ENCODE results near the gene TECPR1.

Gene TECPR1

GRCh38 chr7:98231493-98232262 lies 20.4 kb downstream of the TECPR1 start:
- Mint-ChIP-seq H3K4me3 (no peak overlapping the region), H3K27me3 (ENCODE audit: low read depth) (no peaks in the 10 kb centered on the region), H3K27ac (no peak overlapping the region)

GRCh38 chr7:98230746-98231471 lies 21.1 kb downstream of the TECPR1 start:
- Mint-ChIP-seq H3K4me1 (ENCODE audit: low read depth) (no peaks in the 10 kb centered on the region), H3K9me3 (no peaks in the 10 kb centered on the region), H3K27me3 (ENCODE audit: low read depth) (no peaks in the 10 kb centered on the region), H3K4me3 (no peak overlapping the region), H3K27ac (no peak overlapping the region), H3K36me3 (ENCODE audit: low read depth) (peaks cover 11% of the 10 kb centered on the region)

More at GRCh38 chr7:98231493-98232262, 20.4 kb downstream of the TECPR1 start:
- H3K36me3 Mint-ChIP-seq (ENCODE audit: low read depth) = peaks cover 7% of the 10 kb centered on the region
- H3K9me3 Mint-ChIP-seq = no peaks in the 10 kb centered on the region
- no peaks in the 10 kb centered on the region for H3K4me1 Mint-ChIP-seq (ENCODE audit: low read depth)

DNA sequence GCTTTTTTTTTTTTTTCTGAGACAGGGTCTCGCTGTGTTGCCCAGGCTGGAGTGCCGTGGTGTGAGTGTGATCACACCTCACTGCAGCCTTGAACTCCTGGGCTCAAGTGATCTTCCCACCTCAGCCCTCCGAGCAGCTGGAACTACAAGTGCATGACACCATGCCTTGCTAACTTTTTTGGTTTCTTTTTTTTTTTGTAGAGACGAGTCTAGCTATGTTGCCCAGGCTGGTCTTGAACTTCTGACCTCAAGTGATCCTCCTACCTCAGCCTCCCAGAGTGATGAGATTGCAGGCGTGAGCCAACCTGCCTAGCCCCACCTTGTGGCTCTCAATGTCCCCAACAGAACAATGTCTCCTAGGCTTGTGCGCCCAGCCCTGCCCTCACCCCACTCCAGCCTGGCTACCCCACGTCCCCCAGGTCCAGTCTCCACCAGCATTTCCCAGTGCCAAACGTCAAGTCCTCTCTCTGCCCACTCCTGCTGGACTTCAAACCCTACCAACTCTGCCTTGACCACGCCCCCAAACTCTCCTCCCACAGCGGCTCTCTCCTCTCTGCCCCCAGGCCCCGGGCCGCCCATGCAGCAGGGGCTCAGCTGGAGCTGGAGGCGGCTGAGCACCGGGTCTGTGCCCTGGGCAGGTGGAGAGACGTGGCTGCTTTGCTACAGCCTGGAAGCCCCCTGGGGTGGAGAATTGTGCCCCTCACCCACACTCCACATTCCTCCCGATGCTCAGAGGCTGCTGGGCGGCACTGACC lies 21.9 kb downstream of the TECPR1 start:
- H3K4me1 Mint-ChIP-seq (ENCODE audit: low read depth) = no peaks in the 10 kb centered on the region
- H3K27me3 Mint-ChIP-seq (ENCODE audit: low read depth) = no peaks in the 10 kb centered on the region
- H3K36me3 Mint-ChIP-seq (ENCODE audit: low read depth) = peaks cover 15% of the 10 kb centered on the region
- no peak overlapping the region for H3K27ac Mint-ChIP-seq
- H3K4me3 Mint-ChIP-seq = no peak overlapping the region
- no peaks in the 10 kb centered on the region for H3K9me3 Mint-ChIP-seq

DNA sequence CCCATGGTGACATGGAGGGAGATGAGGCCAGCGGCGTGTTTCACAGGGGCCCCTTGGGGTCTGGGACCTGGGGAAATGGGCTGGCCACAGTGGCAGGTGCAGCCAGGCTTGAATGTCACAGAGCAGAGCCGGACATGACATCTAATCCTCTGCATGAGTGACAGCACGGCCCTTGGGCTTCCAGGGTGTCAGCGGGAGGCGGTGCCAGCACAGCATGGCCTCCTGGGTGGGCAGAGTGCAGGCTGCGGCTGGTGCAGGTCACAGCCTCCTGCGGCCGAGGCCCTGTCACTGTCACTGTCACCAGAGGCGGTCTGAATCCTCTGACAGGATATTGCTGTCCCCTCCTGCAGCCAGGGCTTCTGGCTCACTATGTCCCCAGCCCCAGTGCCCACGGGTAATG lies 22.6 kb downstream of the TECPR1 start:
- Mint-ChIP-seq H3K27me3 (ENCODE audit: low read depth) (no peaks in the 10 kb centered on the region), H3K27ac (no peak overlapping the region), H3K36me3 (ENCODE audit: low read depth) (peaks cover 14% of the 10 kb centered on the region), H3K4me1 (ENCODE audit: low read depth) (no peaks in the 10 kb centered on the region), H3K9me3 (no peaks in the 10 kb centered on the region), H3K4me3 (no peak overlapping the region)

GRCh38 chr7:98228801-98229200 lies 23.2 kb downstream of the TECPR1 start:
- Mint-ChIP-seq H3K4me3 (no peak overlapping the region), H3K4me1 (ENCODE audit: low read depth) (no peaks in the 10 kb centered on the region), H3K36me3 (ENCODE audit: low read depth) (peaks cover 14% of the 10 kb centered on the region), H3K27me3 (ENCODE audit: low read depth) (no peaks in the 10 kb centered on the region), H3K27ac (no peak overlapping the region), H3K9me3 (no peaks in the 10 kb centered on the region)

GRCh38 chr7:98227939-98228338 lies 24.1 kb downstream of the TECPR1 start:
- Mint-ChIP-seq H3K4me3 (no peak overlapping the region), H3K36me3 (ENCODE audit: low read depth) (peaks cover 17% of the 10 kb centered on the region), H3K27ac (no peak overlapping the region), H3K4me1 (ENCODE audit: low read depth) (no peaks in the 10 kb centered on the region), H3K27me3 (ENCODE audit: low read depth) (no peaks in the 10 kb centered on the region), H3K9me3 (no peaks in the 10 kb centered on the region)

DNA sequence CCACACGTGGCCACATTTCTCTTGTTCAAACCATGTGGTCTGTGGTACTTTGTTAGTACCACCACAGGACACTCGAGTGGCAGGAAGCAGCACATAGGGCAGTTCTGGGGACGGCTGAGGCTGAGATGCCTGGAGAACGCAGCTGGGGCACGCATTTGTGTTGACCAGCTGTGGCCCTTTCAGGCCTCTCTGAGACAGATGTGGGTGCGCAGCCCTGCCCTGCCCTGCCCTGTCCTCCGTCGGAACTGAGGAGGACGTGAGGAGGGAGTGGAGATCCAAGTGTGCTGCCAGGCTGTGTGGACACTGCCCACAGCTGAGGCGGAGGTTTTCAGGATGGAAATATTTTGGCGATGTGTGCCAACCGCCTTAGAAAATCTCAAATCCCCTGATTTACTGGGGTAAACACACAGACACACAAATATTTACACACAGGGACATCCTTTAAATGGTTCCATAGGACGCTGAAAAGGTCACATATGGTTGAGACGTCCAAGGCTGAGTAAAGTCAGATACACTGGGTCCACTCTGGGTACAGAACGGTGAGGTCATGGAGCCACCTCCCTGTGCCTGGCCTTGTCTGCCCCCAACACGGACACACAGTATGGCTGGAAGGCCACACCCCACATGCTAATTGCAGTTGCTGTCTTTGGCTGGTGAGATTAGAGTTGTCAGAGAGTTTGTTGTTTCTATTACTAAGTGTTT lies 26.0 kb downstream of the TECPR1 start:
- H3K4me3 Mint-ChIP-seq = no peak overlapping the region
- H3K9me3 Mint-ChIP-seq = no peaks in the 10 kb centered on the region
- H3K27ac Mint-ChIP-seq = no peak overlapping the region
- peaks cover 17% of the 10 kb centered on the region for H3K36me3 Mint-ChIP-seq (ENCODE audit: low read depth)
- H3K27me3 Mint-ChIP-seq (ENCODE audit: low read depth) = no peaks in the 10 kb centered on the region
- H3K4me1 Mint-ChIP-seq (ENCODE audit: low read depth) = no peaks in the 10 kb centered on the region

- no peak overlapping the region for H3K27ac Mint-ChIP-seq
- H3K27me3 Mint-ChIP-seq (ENCODE audit: low read depth) = no peaks in the 10 kb centered on the region
- no peaks in the 10 kb centered on the region for H3K4me1 Mint-ChIP-seq (ENCODE audit: low read depth)
- H3K9me3 Mint-ChIP-seq = no peaks in the 10 kb centered on the region
- peaks cover 17% of the 10 kb centered on the region for H3K36me3 Mint-ChIP-seq (ENCODE audit: low read depth)
- no peak overlapping the region for H3K4me3 Mint-ChIP-seq
These were observed 27.3 kb downstream of the TECPR1 start for GRCh38 chr7:98224701-98225181.

GRCh38 chr7:98223898-98224700 lies 27.9 kb downstream of the TECPR1 start:
- Mint-ChIP-seq H3K36me3 (ENCODE audit: low read depth) (peaks cover 20% of the 10 kb centered on the region), H3K27ac (no peak overlapping the region), H3K4me1 (ENCODE audit: low read depth) (peaks cover 3% of the 10 kb centered on the region), H3K4me3 (no peak overlapping the region), H3K9me3 (no peaks in the 10 kb centered on the region), H3K27me3 (ENCODE audit: low read depth) (no peaks in the 10 kb centered on the region)

DNA sequence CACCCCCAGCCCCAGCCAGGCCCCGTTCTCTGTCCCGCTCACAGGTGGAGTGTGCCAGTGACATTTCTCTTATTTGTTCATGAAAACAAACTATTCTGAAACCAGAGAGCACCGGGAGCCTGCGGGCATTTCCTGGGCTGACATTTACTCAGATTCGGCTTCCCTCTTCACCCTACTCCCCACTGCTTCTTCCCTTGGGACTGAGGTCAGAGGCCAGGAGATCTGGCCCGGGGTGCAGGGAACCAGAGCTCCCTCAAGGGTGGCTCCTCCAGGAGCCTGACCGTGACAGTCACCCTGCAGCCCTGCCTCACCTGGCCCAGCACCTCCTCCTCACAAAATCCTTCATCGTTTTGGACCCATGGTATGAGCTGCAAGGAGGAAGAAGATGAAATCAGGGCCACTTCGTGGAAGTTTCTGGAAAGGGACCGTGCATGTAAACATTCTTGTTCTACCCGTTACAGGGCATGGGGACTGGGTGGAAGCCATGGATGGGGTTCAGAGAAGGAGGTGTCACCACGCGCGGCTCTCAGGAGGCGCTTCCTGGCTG lies 28.6 kb downstream of the TECPR1 start:
- Mint-ChIP-seq H3K9me3 (no peaks in the 10 kb centered on the region), H3K4me3 (no peak overlapping the region), H3K36me3 (ENCODE audit: low read depth) (peaks cover 22% of the 10 kb centered on the region), H3K27ac (no peak overlapping the region), H3K27me3 (ENCODE audit: low read depth) (no peaks in the 10 kb centered on the region), H3K4me1 (ENCODE audit: low read depth) (peaks cover 6% of the 10 kb centered on the region)

DNA sequence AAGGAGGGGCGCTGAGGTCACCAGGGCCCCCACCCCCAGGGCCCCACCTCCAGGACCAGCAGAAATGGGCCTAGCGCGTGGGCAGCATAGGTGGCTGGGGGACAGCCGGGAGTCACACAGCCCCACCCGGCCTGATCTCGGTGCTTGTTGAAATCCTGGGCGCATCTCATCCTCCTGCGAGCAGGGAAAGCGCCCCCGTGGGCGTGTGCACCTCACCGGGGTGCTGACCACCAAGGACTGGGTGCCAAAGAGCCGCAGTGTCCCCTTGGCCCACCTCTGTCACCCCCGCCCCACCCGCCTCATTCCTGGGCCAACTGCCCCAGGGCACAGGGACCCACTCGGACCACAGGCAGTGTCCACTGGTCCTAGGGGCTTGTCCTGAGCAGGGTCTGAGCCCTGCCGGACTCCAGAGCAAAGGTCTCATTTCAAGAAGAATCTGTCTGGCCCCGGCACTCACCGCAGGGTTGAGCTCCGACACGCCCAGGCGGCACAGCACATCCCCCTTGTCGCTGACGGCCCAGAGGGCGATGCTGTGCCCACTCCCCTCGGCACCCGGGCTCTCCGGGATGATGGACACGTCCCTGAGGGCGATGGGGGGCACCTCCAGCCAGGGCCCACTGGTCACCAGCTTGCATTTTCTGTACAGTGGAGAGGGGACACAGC lies 29.4 kb downstream of the TECPR1 start:
- no peaks in the 10 kb centered on the region for H3K9me3 Mint-ChIP-seq
- peaks cover 22% of the 10 kb centered on the region for H3K36me3 Mint-ChIP-seq (ENCODE audit: low read depth)
- H3K27ac Mint-ChIP-seq = no peak overlapping the region
- H3K4me3 Mint-ChIP-seq = no peak overlapping the region
- no peaks in the 10 kb centered on the region for H3K27me3 Mint-ChIP-seq (ENCODE audit: low read depth)
- peaks cover 11% of the 10 kb centered on the region for H3K4me1 Mint-ChIP-seq (ENCODE audit: low read depth)

- peaks cover 19% of the 10 kb centered on the region for H3K36me3 Mint-ChIP-seq (ENCODE audit: low read depth)
- no peak overlapping the region for H3K27ac Mint-ChIP-seq
- H3K9me3 Mint-ChIP-seq = no peaks in the 10 kb centered on the region
- H3K27me3 Mint-ChIP-seq (ENCODE audit: low read depth) = no peaks in the 10 kb centered on the region
- H3K4me3 Mint-ChIP-seq = no peak overlapping the region
- peaks cover 11% of the 10 kb centered on the region for H3K4me1 Mint-ChIP-seq (ENCODE audit: low read depth)
These were observed 30.2 kb downstream of the TECPR1 start for GRCh38 chr7:98221611-98222532.

All from T-helper 1 cell treated with Interleukin-12 subunit alpha and Interleukin-12 subunit beta and Interleukin-4 antibody, amounts not matched to agents 30 μg/mL and 1 μg/mL, for 36 hours (primary cell).